ENCODE measurements around the gene CILP2.
A peak's percentile ranks its signal among the peaks of the same experiment; 100 is the strongest.

The CILP2 gene, protein sequence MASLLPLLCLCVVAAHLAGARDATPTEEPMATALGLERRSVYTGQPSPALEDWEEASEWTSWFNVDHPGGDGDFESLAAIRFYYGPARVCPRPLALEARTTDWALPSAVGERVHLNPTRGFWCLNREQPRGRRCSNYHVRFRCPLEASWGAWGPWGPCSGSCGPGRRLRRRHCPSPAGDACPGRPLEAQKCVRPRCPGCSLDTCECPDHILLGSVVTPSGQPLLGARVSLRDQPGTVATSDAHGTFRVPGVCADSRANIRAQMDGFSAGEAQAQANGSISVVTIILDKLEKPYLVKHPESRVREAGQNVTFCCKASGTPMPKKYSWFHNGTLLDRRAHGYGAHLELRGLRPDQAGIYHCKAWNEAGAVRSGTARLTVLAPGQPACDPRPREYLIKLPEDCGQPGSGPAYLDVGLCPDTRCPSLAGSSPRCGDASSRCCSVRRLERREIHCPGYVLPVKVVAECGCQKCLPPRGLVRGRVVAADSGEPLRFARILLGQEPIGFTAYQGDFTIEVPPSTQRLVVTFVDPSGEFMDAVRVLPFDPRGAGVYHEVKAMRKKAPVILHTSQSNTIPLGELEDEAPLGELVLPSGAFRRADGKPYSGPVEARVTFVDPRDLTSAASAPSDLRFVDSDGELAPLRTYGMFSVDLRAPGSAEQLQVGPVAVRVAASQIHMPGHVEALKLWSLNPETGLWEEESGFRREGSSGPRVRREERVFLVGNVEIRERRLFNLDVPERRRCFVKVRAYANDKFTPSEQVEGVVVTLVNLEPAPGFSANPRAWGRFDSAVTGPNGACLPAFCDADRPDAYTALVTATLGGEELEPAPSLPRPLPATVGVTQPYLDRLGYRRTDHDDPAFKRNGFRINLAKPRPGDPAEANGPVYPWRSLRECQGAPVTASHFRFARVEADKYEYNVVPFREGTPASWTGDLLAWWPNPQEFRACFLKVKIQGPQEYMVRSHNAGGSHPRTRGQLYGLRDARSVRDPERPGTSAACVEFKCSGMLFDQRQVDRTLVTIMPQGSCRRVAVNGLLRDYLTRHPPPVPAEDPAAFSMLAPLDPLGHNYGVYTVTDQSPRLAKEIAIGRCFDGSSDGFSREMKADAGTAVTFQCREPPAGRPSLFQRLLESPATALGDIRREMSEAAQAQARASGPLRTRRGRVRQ
- total RNA-seq = 0.27 to 1.1 (median 0.96) reads per million in 4 donors

DNA sequence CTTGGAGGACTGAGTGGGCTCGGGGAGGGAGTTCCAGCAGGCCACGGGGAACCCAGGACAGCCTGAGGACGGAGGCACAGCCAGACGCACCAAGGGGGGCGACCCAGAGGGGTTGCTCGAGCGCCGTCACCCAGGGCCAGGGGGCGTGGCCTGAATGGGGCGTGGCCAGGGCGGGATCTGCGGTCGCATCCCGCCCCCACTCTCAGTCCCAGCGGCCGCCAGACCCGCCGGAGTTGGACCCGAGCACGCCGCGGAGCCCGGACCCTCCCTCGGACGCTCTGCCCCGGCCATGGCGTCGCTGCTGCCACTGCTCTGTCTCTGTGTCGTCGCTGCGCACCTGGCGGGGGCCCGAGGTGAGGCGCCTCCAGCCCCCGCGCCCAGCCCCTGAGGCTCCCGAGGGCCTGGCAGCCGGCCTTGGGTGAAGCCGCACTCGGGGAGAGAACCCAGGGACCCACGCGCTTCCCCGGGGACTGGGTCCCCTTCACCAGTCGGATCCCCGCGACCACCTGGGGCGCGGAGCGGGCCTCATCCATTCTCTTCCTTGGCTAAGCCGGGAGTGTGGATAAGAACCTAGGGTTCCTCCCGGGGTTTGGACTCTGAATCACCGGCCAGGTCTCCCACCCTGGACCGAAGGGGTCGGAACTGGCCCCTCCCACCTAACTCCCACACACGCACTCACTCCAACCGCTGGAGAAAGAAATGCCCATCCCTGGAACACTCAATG lies at the start of gene CILP2:
Gene CILP2, plus strand, starts transcription at position 205 of the 724 bp plus-strand sequence. Its CDS starts 85 bp downstream, at position 290.
- peak in 2 of 5 donors; percentile 37 to 39 for DNase-seq

DNA sequence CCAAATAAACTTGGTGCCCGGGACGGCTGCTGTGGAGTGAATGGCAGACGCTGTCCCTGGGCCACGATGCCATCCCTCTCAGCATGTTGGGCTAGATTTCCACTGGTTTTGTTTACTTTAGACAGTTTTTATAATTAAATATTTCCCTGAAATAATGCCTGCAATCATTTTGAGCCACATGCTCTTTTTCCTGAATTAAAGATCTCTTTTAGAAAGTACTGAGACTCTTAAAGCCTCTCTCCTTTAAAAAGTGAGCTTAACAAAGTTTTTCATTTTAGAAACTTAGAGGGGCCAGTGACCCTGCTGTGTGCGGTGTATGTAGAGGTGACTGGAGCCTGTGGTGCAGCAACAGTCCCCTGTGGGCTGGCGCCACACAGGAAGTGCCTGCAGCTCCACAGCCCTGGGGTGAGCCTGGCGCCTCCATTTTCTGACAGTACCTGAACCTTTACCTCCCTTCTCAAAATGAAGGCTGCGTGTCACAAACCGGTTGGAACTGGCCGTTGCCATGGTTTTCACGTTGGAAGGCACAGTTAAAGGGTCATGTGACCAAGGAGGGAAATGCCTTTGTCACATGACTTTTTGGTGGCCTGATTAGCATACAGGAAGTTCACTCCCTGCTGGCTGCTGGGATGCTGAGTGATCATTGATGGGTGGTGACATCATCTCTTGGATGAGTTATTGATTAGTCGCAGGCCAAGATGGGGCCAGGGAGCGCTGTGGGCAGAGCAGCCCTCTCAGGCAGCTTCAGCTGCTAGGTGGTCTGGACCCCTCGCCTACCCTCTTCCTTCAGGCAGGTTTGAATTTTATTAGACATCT lies 49.0 kb upstream of the CILP2 start:
- DNase-seq = peak; percentile 80 to 98 (median 88)

DNA sequence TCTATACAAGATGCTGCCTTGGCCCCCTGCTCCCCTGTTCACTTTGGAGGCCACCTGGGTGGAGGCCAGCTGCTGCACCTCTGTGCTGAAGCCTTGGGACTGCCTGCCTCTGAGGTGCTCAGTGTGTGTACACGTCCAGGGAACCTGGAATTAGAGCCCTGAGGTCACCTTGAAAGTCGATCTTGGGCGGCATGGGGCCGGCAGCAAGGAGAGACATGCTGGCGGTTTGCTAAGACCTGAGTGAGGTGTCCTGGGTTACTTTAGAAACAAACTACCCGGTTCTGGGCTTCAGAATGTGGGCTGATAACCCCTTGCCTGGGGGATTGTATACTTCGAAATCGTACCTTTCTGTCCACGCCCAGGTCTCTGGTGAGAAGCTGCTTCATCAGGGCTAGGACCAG lies 48.3 kb upstream of the CILP2 start:
- peak in 1 of 5 donors; percentile 19 for DNase-seq

DNA sequence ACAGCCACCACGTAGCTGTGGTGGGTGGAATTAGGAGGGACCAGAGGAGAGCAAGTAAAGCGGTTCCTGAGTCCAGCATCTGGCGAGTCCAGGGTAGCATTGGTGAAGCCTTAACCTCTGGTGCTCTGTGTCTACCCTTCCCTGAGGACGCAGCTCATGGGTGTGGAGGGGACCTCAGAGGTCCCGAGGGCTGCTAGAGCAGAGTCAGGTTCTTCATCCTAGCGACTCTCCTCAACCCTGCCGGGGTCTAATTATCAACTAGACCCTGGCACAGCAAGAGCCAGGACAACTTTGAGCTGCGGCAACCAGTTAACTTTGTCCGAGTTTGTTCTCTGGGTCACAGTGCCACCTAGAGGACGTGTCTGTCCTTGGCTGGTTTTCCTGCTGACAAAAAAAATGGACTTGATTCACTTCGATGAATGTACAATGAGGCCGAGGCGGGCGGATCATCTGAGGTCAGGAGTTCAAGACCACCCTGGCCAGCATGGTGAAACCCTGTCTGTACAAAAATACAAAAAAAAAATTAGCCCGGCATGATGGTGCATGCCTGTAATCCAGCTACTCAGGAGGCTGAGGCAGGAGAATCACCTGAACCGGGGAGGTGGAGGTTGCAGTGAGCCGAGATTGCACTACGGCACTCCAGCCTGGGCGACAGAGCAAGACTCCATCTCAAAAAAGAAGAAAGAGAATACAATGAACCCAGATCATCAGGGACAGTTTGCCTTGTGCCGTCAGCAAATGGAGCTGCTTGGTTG lies 47.7 kb upstream of the CILP2 start:
- peak; percentile 48 to 82 (median 74) for DNase-seq

DNA sequence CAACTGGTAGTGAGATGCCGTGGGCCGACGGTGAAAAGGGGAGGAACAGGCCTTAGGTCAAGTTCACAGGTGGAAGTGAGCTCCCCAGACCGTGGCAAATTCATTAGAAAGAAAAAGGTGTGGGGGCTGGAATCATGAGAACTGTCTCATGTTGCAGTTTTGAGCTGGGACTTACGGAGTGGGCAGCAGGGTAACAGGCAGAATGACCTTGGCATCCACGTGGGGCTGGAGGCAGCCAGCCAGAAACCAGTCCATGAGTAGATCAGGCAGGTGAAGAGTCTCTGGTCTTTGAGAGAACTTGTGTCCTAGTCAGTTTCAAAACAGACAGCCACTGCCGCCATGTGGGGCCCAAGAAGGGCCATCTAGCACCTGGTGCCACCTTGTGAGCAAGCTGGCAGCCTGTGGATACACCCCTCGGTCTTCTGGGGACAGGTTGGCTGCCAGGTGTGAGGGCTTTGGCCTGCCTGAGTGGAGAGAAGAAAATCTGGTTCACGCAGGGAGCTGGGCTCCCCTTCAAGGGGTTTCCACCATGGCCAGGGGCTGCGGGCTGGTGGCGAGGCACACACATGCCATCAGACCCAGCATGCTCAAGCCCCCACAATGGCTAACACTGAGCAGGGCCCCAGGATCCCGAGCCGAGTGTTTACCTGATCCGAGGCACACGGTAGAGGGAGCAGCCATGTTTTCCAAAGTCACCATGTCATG lies 46.6 kb upstream of the CILP2 start:
- no peak for DNase-seq

DNA sequence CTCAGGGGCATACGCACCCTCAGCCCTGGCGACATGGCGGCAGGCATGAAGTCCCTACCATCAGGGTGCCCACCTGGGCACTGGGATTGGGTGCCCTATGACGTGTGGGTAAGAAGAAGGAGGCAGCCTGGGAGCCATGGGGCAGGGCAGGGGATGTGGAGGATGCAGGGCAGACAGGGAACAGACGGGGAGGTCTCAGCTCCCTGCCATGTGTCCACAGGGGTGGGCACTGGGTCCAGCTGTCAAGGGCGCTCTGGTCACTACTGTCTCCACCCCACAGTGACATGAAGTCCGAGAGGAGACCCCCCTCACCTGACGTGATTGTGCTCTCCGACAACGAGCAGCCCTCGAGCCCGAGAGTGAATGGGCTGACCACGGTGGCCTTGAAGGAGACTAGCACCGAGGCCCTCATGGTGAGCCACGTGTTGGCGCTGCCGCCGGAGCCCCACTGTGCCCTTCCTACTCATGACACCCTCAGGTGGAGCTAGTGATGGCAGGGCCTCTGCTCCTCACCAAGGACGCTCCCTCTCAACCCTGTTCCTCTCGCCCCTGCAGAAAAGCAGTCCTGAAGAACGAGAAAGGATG lies 45.9 kb upstream of the CILP2 start:
- DNase-seq = no peak

DNA sequence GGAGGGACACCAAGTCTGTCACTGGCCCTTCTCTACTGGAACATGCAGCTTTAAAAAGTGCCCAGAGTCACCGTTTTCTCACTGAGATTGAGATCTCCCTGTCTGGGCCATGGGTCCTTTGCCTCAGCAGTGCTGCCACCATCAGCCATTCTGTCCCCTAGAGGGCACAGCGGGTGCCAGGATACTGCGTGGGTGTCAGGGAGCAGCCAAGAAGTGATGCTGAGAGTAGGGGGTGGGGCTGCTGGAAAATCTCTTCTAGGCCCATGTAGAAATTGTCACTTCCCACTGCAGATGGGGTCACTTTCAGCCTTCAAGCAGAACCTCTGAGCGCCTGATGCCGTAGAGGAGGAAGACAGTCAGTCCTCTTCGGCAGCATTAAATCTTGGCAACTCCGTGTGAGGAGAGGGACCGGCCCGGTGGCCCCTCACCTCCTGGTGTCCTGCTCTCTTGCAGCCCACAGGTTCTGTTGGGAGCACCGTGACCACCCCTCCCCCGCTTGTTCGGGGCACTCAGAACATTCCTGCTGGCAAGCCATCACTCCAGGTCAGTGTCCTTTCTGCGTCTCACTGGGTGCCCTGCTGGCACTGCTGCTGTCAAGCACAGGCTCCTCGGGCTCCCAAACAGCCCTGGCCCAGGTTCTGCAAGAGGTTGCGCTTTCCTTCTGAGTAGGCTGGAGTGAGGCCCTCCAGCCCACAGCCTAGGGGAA lies 44.1 kb upstream of the CILP2 start:
- no peak for DNase-seq

DNA sequence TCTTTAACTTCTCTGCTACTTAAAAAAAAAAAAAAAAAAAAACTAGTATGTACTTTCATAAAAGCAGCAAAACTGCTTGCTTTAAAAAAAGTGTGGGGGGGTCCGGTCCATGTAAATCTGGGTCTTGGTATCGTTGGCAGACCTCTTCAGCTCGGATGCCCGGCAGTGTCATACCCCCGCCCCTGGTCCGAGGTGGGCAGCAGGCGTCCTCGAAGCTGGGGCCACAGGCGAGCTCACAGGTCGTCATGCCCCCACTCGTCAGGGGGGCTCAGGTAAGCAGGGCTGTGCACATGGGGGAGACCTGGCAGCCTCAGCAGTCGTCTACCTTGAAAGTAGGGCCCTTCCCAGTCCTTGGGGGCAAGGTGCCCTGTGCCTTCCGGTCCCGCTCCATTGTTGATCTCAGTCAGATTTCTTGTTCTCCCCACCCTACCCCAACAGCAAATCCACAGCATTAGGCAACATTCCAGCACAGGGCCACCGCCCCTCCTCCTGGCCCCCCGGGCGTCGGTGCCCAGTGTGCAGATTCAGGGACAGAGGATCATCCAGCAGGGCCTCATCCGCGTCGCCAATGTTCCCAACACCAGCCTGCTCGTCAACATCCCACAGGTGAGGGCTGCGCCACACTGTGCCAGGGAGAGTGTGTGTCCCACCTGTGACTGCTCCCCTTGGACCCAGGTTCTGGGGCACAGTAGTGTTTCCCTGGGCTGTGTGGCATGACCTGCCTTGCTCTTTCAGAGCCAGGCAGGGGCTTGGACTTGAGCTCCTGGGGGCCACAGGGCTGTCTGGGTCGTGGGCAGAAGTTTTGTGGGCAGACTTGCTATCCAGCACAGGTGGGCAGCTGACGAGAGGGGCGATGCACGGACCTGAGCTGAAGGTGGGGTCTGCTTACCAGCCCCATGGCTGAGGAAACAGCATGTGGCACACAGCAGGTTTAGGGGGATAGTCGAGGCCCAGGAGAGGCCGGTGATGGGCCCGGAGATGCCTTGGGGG lies 42.2 kb upstream of the CILP2 start:
- no peak for DNase-seq

DNA sequence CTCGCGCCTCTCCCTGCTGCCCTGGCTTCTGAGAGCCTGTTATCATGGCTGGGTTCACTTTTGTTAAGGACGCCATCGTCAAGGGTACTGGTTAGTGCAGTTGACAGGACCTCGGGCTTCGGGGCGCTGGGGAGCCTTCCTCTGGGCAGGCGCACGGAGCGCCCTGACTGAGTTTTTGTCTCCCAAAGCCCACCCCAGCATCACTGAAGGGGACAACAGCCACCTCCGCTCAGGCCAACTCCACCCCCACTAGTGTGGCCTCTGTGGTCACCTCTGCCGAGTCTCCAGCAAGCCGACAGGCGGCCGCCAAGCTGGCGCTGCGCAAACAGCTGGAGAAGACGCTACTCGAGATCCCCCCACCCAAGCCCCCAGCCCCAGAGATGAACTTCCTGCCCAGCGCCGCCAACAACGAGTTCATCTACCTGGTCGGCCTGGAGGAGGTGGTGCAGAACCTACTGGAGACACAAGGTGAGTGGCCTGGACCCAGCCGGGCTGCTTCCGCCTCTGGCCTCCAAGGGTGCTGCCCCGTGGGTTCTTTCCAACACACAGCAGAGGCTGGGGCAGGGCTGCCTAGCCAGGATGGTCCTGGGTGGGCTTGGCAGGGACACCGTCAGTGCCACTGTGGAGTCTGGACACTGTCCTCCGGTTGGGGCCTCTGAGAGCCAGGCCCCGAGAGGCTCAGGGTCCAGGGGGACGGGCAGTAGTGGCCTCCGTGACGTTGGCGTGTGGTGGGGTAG lies 39.6 kb upstream of the CILP2 start:
- no peak for DNase-seq

DNA sequence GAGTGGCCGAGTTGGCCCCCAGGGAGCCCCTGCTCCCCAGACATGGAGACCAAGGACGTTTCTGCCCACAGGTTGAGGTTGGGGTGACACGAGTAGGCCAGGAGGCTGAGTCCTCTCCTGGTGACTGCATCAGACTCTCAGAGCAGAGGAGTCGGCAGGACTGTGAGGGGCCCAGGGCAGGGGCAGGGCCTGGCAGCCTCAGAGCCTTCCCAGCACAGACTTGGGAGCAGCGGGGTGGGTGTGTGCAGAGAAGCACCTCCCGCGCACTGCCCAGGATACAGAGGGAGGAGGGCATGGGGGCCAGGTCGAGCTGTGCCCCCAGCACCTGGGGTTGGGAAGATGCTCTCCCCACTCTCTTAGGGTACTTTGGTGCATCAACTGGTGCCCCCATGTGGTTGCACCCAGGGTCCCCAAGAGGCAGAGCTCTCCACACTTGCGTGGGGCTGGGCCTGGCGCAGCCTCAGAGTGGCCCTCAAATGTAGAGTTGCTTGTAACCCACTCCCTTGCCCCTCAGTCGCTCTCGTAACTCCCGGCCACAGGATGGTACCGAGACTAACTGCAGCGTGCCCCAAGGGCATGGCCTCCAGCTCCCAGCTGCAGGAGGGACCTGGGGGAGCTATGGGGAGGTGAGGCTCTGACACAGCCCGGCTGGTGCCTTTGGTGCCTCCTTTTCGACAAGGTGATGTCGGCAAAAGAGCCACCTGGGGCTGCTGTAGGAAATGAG lies 38.6 kb upstream of the CILP2 start:
- no peak for DNase-seq

DNA sequence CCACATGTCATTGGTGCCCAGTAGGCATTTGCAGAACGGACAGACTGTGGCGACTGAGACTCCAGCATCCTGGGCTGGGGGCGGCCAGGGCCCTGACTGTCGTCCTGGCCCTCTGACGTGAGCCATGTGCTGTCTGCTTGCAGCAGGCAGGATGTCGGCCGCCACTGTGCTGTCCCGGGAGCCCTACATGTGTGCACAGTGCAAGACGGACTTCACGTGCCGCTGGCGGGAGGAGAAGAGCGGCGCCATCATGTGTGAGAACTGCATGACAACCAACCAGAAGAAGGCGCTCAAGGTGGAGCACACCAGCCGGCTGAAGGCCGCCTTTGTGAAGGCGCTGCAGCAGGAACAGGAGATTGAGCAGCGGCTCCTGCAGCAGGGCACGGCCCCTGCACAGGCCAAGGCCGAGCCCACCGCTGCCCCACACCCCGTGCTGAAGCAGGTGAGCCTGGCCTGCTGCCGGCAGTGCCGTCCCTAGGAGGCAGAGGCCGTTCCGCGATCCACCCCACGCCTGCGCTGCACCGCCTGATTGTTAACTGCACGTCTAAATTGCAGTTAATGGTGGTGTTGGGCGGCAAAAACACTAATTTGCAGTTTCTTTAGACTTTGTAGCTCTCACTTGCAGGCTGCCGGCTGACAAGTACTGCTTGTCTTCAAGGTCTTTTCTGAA lies 37.0 kb upstream of the CILP2 start:
- DNase-seq = no peak

DNA sequence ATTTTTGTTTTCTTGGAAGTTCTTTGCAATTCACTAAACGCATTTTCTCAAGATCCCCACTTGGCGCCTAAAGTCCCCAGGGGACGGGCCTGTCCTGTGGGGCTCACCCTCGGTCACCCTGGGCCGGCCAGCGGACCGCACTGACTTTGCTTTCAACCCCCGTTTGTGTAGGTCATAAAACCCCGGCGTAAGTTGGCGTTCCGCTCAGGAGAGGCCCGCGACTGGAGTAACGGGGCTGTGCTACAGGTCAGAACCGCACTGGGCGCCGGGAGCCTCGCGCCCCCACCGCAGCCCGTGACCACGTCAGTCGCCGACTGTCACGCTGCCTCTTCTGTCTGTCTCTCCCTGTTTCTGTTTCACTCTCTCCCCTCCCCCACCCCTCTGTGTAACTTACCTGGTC lies 36.3 kb upstream of the CILP2 start:
- no peak for DNase-seq

DNA sequence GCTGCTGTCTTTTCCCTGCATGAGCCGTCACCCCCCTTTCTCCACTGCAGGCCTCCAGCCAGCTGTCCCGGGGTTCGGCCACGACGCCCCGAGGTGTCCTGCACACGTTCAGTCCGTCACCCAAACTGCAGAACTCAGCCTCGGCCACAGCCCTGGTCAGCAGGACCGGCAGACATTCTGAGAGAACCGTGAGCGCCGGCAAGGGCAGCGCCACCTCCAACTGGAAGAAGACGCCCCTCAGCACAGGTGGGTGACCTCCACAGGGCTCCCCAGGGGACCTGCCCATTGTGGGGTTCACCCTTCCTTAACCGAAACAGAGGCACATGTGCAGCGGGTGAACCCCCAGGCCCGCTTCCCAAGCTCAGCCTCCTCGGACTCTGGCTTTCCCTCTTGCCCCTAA lies 35.8 kb upstream of the CILP2 start:
- DNase-seq = no peak

DNA sequence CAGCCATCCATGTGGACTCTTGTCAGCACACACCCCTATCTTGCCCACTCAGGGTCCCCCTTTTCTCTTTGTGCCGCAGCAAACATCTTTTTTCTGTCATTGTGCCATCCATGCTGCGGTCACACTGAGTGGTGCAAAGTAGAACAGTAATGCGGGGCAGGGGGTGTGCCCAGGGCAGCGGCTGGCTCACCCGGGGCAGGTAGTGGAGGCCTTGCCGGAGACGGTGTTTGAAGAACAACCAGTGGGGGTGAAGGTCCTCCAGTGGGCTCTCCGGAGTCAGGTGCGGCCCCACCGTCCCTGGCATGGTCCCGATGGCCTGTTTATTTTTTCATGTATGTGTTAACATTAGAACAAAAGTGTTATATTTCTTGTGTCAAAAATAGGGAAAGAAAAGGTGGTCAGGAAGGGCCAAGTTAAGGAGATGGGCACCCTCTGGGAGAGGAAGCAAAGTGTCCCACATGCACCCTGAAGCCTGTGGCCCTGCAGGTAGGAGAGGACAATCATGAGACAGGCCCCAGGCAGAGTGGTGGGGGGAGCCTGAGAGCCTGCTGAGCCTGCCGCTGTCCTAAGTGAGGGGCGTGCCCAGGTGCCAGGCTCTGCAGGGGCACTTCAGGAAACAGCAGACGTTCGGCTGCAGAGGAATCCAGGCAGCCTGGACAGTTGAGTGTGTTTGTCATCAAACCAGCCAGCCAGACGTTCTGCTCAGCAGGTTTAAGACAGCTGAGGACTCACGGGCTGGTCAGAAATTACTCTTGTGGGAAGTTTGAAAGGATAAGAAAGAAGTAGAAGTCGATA lies 35.1 kb upstream of the CILP2 start:
- DNase-seq = no peak

Data from T-helper 1 cell (primary cell).